Measurements from ENCODE around the gene SETBP1. TPM values are rescaled to one million over a fixed set of nuclear protein-coding genes. Genes with fewer than 3 reads are reported as not detected.

SETBP1 gene
- total and polyA plus RNA-seq, 2 of the 13 experiments (the other 11 are each of a cell fraction or from before 2014, with no cell fraction given) = 0.18 to 0.65 TPM

- TF ChIP-seq MXD3 (CRISPR knock-in tag; IDR thresholded peaks at IDR 0.05) (no peak), SALL2 (CRISPR knock-in tag; IDR thresholded peaks at IDR 0.05) (no peak), RFXANK (CRISPR knock-in tag; IDR thresholded peaks at IDR 0.05) (no peak), ZNF350 (CRISPR knock-in tag; IDR thresholded peaks at IDR 0.05; ENCODE audit: borderline replicate concordance, low read depth) (no peak), MTF2 (CRISPR knock-in tag; IDR thresholded peaks at IDR 0.05; ENCODE audit: borderline replicate concordance) (no peak), ZNF33B (CRISPR knock-in tag; IDR thresholded peaks at IDR 0.05) (no peak), TEAD2 (CRISPR knock-in tag; IDR thresholded peaks at IDR 0.05) (no peak)
- Histone ChIP-seq H3K4me2 (ENCODE audit: low read depth, low read length) (no peak overlapping the region), H3K27ac (ENCODE audit: extremely low read length, insufficient read depth, low read length) (no peak overlapping the region), H3K27me3 (ENCODE audit: control insufficient read depth in 1 of 2, insufficient read depth in 2 of 2, low read length in 2 of 2) (no peaks in the 10 kb centered on the region), H3K36me3 (replicated peaks in 1 of 2; ENCODE audit: control insufficient read depth in 1 of 2, insufficient read depth in 2 of 2, low read length in 2 of 2) (no peaks in the 10 kb centered on the region), H3K79me2 (ENCODE audit: insufficient read depth, low read length) (no peaks in the 10 kb centered on the region), H4K20me1 (ENCODE audit: insufficient read depth, low read length) (no peaks in the 10 kb centered on the region), H3K4me1 (ENCODE audit: insufficient read depth, low read length) (no peaks in the 10 kb centered on the region), H3K9me3 (ENCODE audit: low read length) (no peaks in the 10 kb centered on the region), H3K9ac (ENCODE audit: insufficient read depth, low read depth, low read length) (no peak overlapping the region), H3K4me3 (replicated peaks in 1 of 3; ENCODE audit: insufficient read depth in 1 of 3, low read depth in 2 of 3, low read length in 3 of 3) (no peak overlapping the region), H2AFZ (ENCODE audit: low read length) (no peak overlapping the region)
- CTCF ChIA-PET (ENCODE audit: low intra/inter-chr PET ratio, low total read pairs) = no interaction called here
- POLR2A ChIA-PET = no interaction called here
- 67% methylated on average over 6 of the region's 6 CpGs for WGBS (ENCODE audit: low lambda C conversion rate)
- intact Hi-C loops (cut with micrococcal nuclease; ENCODE audit: unreplicated experiment) (no loop called here), in situ Hi-C loops (cut with HindIII; ENCODE audit: extremely low pct_ligation_motif_present, low pct_unique_long_range_greater_than_20kb) (no loop called here)
- DNase-seq (ENCODE audit: low spot score) (no peak), ATAC-seq (no peak), FAIRE-seq (no peak)
- no TSS peak for BruUV-seq (replicated peaks)
These were observed 134.4 kb downstream of the SETBP1 start for GRCh38 chr18:44815108-44815507.

GRCh38 chr18:44816050-44816449 lies 135.4 kb downstream of the SETBP1 start:
- no peaks in the 10 kb centered on the region for H3K36me3 ChIP-seq (replicated peaks in 1 of 2; ENCODE audit: control insufficient read depth in 1 of 2, insufficient read depth in 2 of 2, low read length in 2 of 2)
- FAIRE-seq (no peak), DNase-seq (ENCODE audit: low spot score) (no peak), ATAC-seq (no peak)
- H3K79me2 ChIP-seq (ENCODE audit: insufficient read depth, low read length) = no peaks in the 10 kb centered on the region
- no peak overlapping the region for H3K27ac ChIP-seq (ENCODE audit: extremely low read length, insufficient read depth, low read length)
- H3K4me1 ChIP-seq (ENCODE audit: insufficient read depth, low read length) = no peaks in the 10 kb centered on the region
- in situ Hi-C loops (cut with HindIII; ENCODE audit: extremely low pct_ligation_motif_present, low pct_unique_long_range_greater_than_20kb) = no loop called here
- no peaks in the 10 kb centered on the region for H4K20me1 ChIP-seq (ENCODE audit: insufficient read depth, low read length)
- CTCF ChIA-PET (ENCODE audit: low intra/inter-chr PET ratio, low total read pairs) = no interaction called here
- BruUV-seq (replicated peaks) = no TSS peak
- no peak overlapping the region for H3K9ac ChIP-seq (ENCODE audit: insufficient read depth, low read depth, low read length)
- H3K4me3 ChIP-seq (replicated peaks in 1 of 3; ENCODE audit: insufficient read depth in 1 of 3, low read depth in 2 of 3, low read length in 3 of 3) = no peak overlapping the region
- H3K27me3 ChIP-seq (ENCODE audit: control insufficient read depth in 1 of 2, insufficient read depth in 2 of 2, low read length in 2 of 2) = no peaks in the 10 kb centered on the region
- H3K4me2 ChIP-seq (ENCODE audit: low read depth, low read length) = no peak overlapping the region
- 25% methylated on average over 3 of the region's 3 CpGs for WGBS (ENCODE audit: low lambda C conversion rate)
- H3K9me3 ChIP-seq (ENCODE audit: low read length) = no peaks in the 10 kb centered on the region
- POLR2A ChIA-PET = no interaction called here
- no peak overlapping the region for H2AFZ ChIP-seq (ENCODE audit: low read length)
- intact Hi-C loops (cut with micrococcal nuclease; ENCODE audit: unreplicated experiment) = no loop called here
- TF ChIP-seq RAD21 (CRISPR knock-in tag; IDR thresholded peaks at IDR 0.05) (no peak), CTCF (CRISPR knock-in tag; IDR thresholded peaks at IDR 0.05) (no peak), ZUFSP (CRISPR knock-in tag; IDR thresholded peaks at IDR 0.05; ENCODE audit: borderline replicate concordance) (no peak), ARNT2 (CRISPR knock-in tag; IDR thresholded peaks at IDR 0.05; ENCODE audit: low read depth) (no peak), ZC3H13 (CRISPR knock-in tag; IDR thresholded peaks at IDR 0.05) (no peak), HCFC1 (IDR thresholded peaks at IDR 0.05; ENCODE audit: low read depth, low read length) (no peak), CREB1 (IDR thresholded peaks at IDR 0.05) (no peak), CREB1 (CRISPR knock-in tag; IDR thresholded peaks at IDR 0.05) (no peak), FIP1L1 (IDR thresholded peaks at IDR 0.05; ENCODE audit: borderline replicate concordance, insufficient read depth, low read depth, low read length) (no peak), TCF7 (IDR thresholded peaks at IDR 0.05; ENCODE audit: low read depth) (no peak), ZNF136 (CRISPR knock-in tag; IDR thresholded peaks at IDR 0.05; ENCODE audit: low read depth) (no peak)
